Skeletal muscle satellite cell (primary cell): Measurements from ENCODE around the gene DAB2IP.

Source experiments
- H3K27me3 ChIP-seq: 2 replicates; pipeline ENCODE4 v1.7.0; 2013; ENCODE audit warnings: low read length; ENCODE audit not compliant: control insufficient read depth, insufficient read depth
- H3K36me3 ChIP-seq: 2 replicates; pipeline ENCODE4 v1.7.0; 2013; ENCODE audit warnings: mild to moderate bottlenecking, control low read depth, low read length; ENCODE audit not compliant: insufficient read depth
- H3K4me1 ChIP-seq: 2 replicates; pipeline ENCODE4 v1.7.0; 2013; ENCODE audit warnings: low read length; ENCODE audit not compliant: control insufficient read depth, insufficient read depth
- H3K4me2 ChIP-seq: 2 replicates; pipeline ENCODE4 v1.7.0; 2013; ENCODE audit warnings: mild to moderate bottlenecking, low read length
- H3K4me3 ChIP-seq: 2 replicates; pipeline ENCODE4 v1.7.0; 2013; ENCODE audit warnings: low read length
- H3K9ac ChIP-seq: 2 replicates; pipeline ENCODE4 v1.7.0; 2013; ENCODE audit warnings: mild to moderate bottlenecking, low read depth, low read length, moderate library complexity
- H3K9me3 ChIP-seq: replicated peaks from 2 replicates; pipeline ENCODE4 v1.7.0; 2013; ENCODE audit warnings: mild to moderate bottlenecking, control low read depth, low read length

The DAB2IP gene

DNA sequence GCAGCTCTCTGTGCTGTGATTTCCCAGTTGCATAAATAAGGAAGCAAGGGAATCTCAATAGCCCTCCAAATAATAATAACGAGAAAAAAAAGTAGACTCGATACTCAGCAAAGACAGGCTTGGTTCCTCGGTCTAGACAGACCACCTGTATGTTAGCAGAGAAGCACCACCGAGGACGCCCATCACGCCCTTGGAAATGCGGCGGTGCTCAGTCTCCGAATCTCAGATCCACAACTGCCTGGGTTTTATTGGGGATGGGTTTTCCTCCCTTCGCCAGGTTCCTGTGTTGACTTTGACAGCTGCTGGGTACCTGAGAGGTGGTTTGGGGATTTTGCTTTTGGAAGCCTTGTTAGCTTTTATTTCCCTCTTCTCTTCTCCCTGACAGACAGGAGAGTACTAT, 7.2 kb downstream of the DAB2IP start:
- H3K4me1 ChIP-seq, result no peaks in the 10 kb centered on the region
- H3K36me3 ChIP-seq, result no peaks in the 10 kb centered on the region
- peaks cover 80% of the 10 kb centered on the region for H3K27me3 ChIP-seq
- no peak overlapping the region for H3K9ac ChIP-seq
- no peak overlapping the region for H3K4me2 ChIP-seq
- no peak overlapping the region for H3K4me3 ChIP-seq
- no peaks in the 10 kb centered on the region for H3K9me3 ChIP-seq

DNA sequence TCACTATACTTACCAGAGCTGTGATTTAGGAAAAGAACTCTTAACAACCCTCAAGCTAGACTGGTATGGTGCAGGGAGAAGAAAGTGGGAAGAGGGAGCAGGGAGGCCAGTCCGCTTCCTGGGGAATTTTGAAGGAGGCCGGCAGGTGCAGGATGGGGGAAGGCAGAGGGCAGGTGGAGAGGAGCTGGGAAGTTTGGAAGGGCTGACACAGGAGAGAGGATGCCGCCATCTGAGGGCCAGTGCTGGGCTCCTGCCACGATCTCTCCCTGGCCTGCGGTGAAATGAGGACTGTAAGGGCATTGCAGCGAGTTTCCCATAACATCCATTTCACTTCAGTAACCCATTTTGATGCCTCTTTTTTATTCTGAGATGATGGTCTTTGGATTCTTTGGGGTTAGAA, 8.9 kb downstream of the DAB2IP start:
- Histone ChIP-seq H3K4me3 (no peak overlapping the region), H3K4me1 (no peaks in the 10 kb centered on the region), H3K9ac (no peak overlapping the region), H3K9me3 (no peaks in the 10 kb centered on the region), H3K4me2 (no peak overlapping the region), H3K27me3 (peaks cover 74% of the 10 kb centered on the region), H3K36me3 (no peaks in the 10 kb centered on the region)

DNA sequence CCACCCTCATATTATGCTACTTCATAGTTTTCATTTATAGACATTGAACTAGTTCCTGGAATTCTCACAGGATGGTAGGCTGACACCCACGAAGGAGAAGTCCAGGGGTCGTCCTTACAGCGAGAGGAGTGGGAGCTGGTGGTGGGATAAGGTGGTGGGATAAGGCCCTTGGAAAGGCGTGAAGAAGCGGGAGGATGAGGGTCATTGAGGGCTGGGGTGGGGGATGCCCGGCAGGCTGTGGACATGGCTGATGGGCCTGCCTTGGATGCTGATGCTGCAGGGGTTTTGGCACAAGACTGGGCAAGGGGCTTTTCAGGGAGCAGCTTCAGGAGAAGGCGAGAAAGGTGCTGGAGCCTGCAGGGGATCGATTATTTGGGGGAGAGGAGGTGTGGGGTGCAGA, 9.4 kb downstream of the DAB2IP start:
- no peak overlapping the region for H3K9ac ChIP-seq
- no peak overlapping the region for H3K4me3 ChIP-seq
- no peak overlapping the region for H3K4me2 ChIP-seq
- H3K36me3 ChIP-seq, result no peaks in the 10 kb centered on the region
- no peaks in the 10 kb centered on the region for H3K9me3 ChIP-seq
- no peaks in the 10 kb centered on the region for H3K4me1 ChIP-seq
- H3K27me3 ChIP-seq, result peaks cover 75% of the 10 kb centered on the region

DNA sequence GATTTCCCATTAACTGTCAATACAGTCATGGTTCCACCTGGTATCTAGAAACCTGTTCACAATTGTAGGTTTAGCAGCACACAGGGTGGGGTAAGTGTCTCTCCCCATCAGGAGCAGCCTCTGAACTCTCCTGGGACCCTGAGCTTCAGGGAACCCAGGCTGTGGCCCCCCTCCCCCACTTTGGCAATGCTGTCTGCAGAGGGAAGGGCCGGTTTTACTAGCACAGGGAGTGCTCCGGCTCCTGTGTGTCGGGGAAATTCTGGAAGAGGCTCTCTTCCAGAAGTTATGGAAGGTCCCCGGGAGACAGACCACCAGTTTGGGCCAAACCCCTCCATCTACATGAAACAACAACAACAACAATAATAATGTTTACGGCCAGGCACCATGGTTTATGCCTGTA, 9.9 kb downstream of the DAB2IP start:
- H3K27me3 ChIP-seq, result peaks cover 77% of the 10 kb centered on the region
- no peak overlapping the region for H3K4me2 ChIP-seq
- no peak overlapping the region for H3K9ac ChIP-seq
- H3K4me3 ChIP-seq, result no peak overlapping the region
- no peaks in the 10 kb centered on the region for H3K4me1 ChIP-seq
- H3K9me3 ChIP-seq, result no peaks in the 10 kb centered on the region
- no peaks in the 10 kb centered on the region for H3K36me3 ChIP-seq

DNA sequence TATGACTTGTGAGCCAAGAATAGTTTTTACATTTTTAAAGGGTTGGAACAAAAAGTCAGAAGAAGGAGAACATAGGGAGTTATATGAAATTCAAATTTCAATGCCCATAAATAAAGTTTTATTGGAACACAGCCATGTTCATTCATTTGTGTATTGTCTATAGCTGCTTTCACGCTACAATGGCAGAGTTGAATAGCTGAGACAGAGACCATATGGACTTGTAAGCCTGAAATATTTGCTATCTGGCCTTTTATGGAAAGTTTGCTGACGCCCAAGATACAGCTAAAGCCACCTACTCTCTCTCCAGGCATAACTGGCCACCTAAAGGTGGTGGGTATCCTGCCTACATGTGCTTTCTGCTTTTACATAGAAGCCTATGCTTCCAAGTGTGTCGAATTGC, 10.9 kb downstream of the DAB2IP start:
- H3K27me3 ChIP-seq, result peaks cover 67% of the 10 kb centered on the region
- H3K4me1 ChIP-seq, result no peaks in the 10 kb centered on the region
- no peaks in the 10 kb centered on the region for H3K9me3 ChIP-seq
- H3K4me2 ChIP-seq, result no peak overlapping the region
- no peak overlapping the region for H3K9ac ChIP-seq
- H3K4me3 ChIP-seq, result no peak overlapping the region
- H3K36me3 ChIP-seq, result no peaks in the 10 kb centered on the region

DNA sequence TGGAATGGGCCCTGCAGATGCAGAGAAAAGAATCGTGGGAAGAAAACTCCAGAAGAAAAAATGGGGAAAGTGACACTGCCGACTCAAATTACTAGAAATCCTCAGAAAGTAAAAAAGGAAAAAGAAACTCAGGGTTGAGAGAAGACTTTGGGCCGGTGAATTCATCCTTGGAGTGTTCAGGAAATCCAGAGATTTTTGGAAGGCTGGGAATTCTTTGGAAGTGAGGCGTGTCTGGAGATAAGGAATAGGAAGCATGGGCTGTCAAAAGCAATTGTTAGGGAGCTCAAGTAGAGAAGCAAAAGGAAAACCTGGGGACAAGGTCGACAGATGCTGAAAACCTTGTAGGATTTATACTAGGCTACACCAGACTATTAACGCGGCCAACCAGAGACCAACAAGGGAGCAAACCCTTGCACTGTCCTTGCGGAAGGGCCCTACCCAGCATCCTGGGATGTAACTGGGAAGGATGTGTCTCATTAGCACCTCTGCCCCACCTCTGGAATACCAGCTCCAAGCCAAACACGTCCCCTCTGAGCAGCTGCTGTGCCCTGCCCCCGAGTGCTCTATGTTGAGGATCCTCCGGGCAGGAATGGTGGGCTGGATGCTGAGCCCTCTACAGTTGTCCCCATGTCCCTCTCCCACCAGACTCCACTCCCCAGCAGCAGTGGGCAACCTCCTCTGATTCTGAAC, 11.6 kb downstream of the DAB2IP start:
- H3K4me1 ChIP-seq, result no peaks in the 10 kb centered on the region

DNA sequence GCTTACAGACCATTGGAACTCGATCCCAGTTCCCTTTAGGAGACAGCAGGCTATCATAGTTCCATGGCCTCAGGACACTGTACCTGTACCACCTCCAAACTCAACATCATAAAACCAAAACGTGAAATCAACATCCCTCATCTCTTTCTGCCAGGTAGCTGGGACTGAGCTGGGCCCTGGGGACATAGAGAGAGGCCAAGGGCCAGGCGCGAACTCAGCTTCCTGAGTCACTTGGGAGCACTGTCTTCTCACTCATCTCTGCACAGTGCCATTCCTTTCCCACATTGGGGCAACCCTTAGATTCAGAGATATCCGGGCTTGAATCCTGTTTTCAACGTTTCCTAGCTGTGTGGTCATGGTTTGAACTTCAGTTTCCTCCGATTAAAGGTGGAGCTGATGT, 12.2 kb downstream of the DAB2IP start:
- no peaks in the 10 kb centered on the region for H3K4me1 ChIP-seq
- no peaks in the 10 kb centered on the region for H3K36me3 ChIP-seq
- no peak overlapping the region for H3K9ac ChIP-seq
- peaks cover 60% of the 10 kb centered on the region for H3K27me3 ChIP-seq
- H3K4me3 ChIP-seq, result no peak overlapping the region
- no peaks in the 10 kb centered on the region for H3K9me3 ChIP-seq
- no peak overlapping the region for H3K4me2 ChIP-seq

More for the DNA sequence above, 11.6 kb downstream of the DAB2IP start:
- H3K9ac ChIP-seq, result no peak overlapping the region
- H3K4me2 ChIP-seq, result no peak overlapping the region
- no peaks in the 10 kb centered on the region for H3K9me3 ChIP-seq
- H3K4me3 ChIP-seq, result no peak overlapping the region
- H3K36me3 ChIP-seq, result no peaks in the 10 kb centered on the region
- H3K27me3 ChIP-seq, result peaks cover 62% of the 10 kb centered on the region

DNA sequence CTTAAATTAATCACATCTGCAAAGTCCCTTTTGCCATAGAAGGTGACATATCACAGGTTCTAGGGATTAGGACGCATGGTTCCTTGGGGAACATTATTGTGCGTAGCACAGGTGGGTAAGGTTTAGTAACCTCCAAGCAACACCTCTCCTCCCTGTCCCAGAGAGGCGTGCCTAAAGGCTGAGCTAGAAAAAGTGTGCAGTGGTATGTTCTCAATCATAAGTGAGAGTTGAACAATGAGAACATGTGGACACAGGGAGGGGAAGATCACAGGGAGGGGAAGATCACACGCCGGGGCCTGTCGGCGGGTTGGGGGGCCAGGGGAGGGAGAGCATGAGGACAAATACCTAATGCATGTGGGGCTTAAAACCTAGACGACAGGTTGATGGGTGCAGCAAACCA, 14.9 kb downstream of the DAB2IP start:
- Histone ChIP-seq H3K4me1 (no peaks in the 10 kb centered on the region), H3K27me3 (peaks cover 38% of the 10 kb centered on the region), H3K4me3 (no peak overlapping the region)

DNA sequence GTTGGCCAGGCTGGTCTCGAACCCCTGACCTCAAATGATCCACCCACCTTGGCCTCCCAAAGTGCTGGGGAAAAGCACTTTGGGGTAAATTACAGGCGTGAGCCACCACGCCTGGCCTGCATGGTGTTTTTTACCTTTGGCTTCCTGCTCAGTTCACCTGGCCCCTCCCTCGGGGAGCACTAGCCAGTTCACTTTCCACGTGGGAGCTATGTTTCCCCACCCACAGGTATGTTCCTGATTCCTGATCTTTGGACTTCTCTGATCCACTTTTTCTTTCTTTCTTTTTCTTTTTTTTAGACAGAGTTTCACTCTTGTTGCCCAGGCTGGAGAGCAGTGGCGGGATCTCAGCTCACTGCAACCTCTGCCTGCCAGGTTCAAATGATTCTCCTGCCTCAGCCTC, 15.8 kb downstream of the DAB2IP start:
- no peak overlapping the region for H3K4me2 ChIP-seq
- no peaks in the 10 kb centered on the region for H3K4me1 ChIP-seq
- H3K9me3 ChIP-seq, result no peaks in the 10 kb centered on the region

More for the DNA sequence above, 14.9 kb downstream of the DAB2IP start:
- Histone ChIP-seq H3K4me2 (no peak overlapping the region), H3K9me3 (no peaks in the 10 kb centered on the region), H3K9ac (no peak overlapping the region), H3K36me3 (no peaks in the 10 kb centered on the region)

DNA sequence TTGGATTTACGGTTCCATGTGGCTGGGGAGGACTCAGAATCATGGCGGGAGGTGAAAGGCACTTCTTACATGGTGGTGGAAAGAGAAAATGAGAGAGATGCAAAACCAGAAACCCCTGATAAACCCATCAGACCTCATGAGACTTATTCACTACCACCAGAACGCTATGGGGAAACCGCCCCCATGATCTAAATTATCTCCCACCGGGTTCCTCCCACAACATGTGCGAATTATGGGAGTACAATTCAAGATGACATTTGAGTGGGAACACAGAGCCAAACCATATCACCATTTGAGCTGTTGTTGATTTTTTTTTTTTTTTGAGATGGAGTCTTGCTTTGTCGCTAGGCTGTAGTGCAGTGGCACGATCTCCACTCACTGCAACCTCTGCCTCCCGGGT, 16.5 kb downstream of the DAB2IP start:
- H3K36me3 ChIP-seq, result no peaks in the 10 kb centered on the region

More for the DNA sequence above, 15.8 kb downstream of the DAB2IP start:
- H3K4me3 ChIP-seq, result no peak overlapping the region
- no peak overlapping the region for H3K9ac ChIP-seq
- peaks cover 39% of the 10 kb centered on the region for H3K27me3 ChIP-seq
- no peaks in the 10 kb centered on the region for H3K36me3 ChIP-seq

DNA sequence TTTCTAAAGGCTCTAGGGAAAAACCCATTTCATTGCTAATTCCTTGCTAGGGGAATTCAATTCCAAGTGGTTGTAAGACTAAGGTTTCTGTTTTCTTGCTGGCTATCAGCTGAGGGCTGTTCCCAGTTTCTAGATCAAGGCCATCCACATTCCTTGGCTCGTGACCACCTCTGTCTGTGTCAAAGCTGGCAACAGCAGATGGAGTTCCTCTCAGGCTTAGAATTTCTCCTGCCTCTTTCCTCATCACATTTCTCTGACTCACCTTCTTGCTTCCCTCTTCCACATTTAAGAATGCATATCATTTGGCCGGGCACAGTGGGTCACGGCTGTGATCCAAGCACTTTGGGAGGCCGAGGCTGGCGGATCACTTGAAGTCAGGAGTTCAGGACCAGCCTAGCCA, 19.0 kb downstream of the DAB2IP start:
- Histone ChIP-seq H3K4me2 (no peak overlapping the region), H3K4me3 (no peak overlapping the region), H3K9ac (no peak overlapping the region), H3K9me3 (no peaks in the 10 kb centered on the region), H3K27me3 (peaks cover 38% of the 10 kb centered on the region), H3K4me1 (peaks cover 7% of the 10 kb centered on the region), H3K36me3 (no peaks in the 10 kb centered on the region)

More for the DNA sequence above, 16.5 kb downstream of the DAB2IP start:
- Histone ChIP-seq H3K9me3 (no peaks in the 10 kb centered on the region), H3K4me3 (no peak overlapping the region), H3K9ac (no peak overlapping the region), H3K27me3 (peaks cover 40% of the 10 kb centered on the region), H3K4me1 (no peaks in the 10 kb centered on the region), H3K4me2 (no peak overlapping the region)

DNA sequence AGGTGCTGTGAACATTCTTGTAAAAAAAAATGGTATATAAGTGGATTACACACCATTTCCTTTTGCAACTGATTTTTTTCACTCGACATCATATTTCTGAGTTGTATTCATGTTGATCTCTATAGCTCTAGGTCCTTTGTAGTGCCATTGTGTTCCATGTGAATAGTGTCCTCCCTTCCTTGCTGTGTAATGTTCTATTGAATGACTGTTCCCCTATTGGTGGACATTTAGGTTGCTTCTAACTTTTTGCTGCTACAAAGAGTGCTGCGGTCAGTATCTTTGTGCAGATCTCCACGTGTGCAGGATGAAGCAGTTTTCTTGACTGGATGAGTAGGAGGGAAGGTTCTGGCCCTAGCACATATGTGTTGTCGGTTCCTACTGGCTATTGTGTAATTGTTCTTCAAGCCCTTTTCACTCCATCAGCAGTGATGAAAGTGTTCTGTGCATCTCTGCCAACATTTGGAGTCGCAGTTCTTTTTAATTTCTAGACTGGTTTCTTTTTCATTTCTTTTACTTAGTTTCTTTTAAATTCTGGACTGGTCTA, 20.2 kb downstream of the DAB2IP start:
- H3K4me2 ChIP-seq, result no peak overlapping the region

More for the DNA sequence above, 20.2 kb downstream of the DAB2IP start:
- Histone ChIP-seq H3K4me1 (peaks cover 7% of the 10 kb centered on the region), H3K9me3 (no peaks in the 10 kb centered on the region), H3K9ac (no peak overlapping the region), H3K27me3 (peaks cover 35% of the 10 kb centered on the region), H3K36me3 (no peaks in the 10 kb centered on the region), H3K4me3 (no peak overlapping the region)
